Measurements from ENCODE around the gene METTL25B.

GRCh38 chr1:156750711-156751450, 22.6 kb downstream of the METTL25B start:
- TF ChIP-seq, protein P1, sequence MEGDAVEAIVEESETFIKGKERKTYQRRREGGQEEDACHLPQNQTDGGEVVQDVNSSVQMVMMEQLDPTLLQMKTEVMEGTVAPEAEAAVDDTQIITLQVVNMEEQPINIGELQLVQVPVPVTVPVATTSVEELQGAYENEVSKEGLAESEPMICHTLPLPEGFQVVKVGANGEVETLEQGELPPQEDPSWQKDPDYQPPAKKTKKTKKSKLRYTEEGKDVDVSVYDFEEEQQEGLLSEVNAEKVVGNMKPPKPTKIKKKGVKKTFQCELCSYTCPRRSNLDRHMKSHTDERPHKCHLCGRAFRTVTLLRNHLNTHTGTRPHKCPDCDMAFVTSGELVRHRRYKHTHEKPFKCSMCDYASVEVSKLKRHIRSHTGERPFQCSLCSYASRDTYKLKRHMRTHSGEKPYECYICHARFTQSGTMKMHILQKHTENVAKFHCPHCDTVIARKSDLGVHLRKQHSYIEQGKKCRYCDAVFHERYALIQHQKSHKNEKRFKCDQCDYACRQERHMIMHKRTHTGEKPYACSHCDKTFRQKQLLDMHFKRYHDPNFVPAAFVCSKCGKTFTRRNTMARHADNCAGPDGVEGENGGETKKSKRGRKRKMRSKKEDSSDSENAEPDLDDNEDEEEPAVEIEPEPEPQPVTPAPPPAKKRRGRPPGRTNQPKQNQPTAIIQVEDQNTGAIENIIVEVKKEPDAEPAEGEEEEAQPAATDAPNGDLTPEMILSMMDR (IDR thresholded peaks at IDR 0.05): peak in 3 of 5 experiments; percentile 9 to 50 (median 42)
- no peak for TF ChIP-seq POLR2A (IDR thresholded peaks at IDR 0.05)
- TF ChIP-seq POLR2AphosphoS5 (IDR thresholded peaks at IDR 0.05): peak in 1 of 3 donors; percentile 3
- no peak for TF ChIP-seq EP300 (IDR thresholded peaks at IDR 0.05; ENCODE audit: low read depth)

All from transverse colon (tissue), 4 donors.